Effector memory CD8-positive, alpha-beta T cell (primary cell): ENCODE results near the gene KDM7A.

ENCODE experiments used
- ATAC-seq: fragments of 150-1000 bp; cut with Tn5 transposase; replicated peaks from 2 replicates; pipeline ENCODE4 v1.10.0; 2021; ENCODE audit warnings: mild to moderate bottlenecking, moderate library complexity
- DNase-seq, 3 experiments: peaks; one replicate each; pipeline ENCODE4 v3.0.0; 2021
- H3K27ac Mint-ChIP-seq, 2 donors: one replicate each; pipeline ENCODE4 v1.8.0; 2022; ENCODE audit warnings: mild to moderate bottlenecking in 2 of 2, mixed read lengths in 2 of 2, moderate library complexity in 2 of 2
- H3K27me3 Mint-ChIP-seq, 2 donors: one replicate each; pipeline ENCODE4 v1.8.0; 2022; ENCODE audit warnings: mixed read lengths in 2 of 2
- H3K36me3 Mint-ChIP-seq: one replicate; pipeline ENCODE4 v1.8.0; 2022; ENCODE audit warnings: mild to moderate bottlenecking, moderate library complexity, mixed read lengths; ENCODE audit not compliant: insufficient read depth
- H3K4me1 Mint-ChIP-seq, 2 donors: one replicate each; pipeline ENCODE4 v1.8.0; 2022; ENCODE audit warnings: low read depth in 2 of 2, mixed read lengths in 2 of 2
- H3K4me3 Mint-ChIP-seq, 2 donors: one replicate each; pipeline ENCODE4 v1.8.0; 2022; ENCODE audit warnings: mild to moderate bottlenecking in 2 of 2, mixed read lengths in 2 of 2, moderate library complexity in 2 of 2
- H3K9me3 Mint-ChIP-seq, 2 donors: one replicate each; pipeline ENCODE4 v1.8.0; 2022; ENCODE audit warnings: mixed read lengths in 2 of 2

The KDM7A gene

GRCh38 chr7:140160308-140160707, 16.5 kb downstream of the KDM7A start:
- Mint-ChIP-seq H3K9me3 (no peaks in the 10 kb centered on the region), H3K27me3 (no peaks in the 10 kb centered on the region), H3K27ac (peak overlapping the region in 1 of 2 donors; percentile 38), H3K4me1 (peaks cover 40 to 69% of the 10 kb centered on the region in 2 donors), H3K36me3 (peaks cover 15% of the 10 kb centered on the region), H3K4me3 (no peak overlapping the region)
- DNase-seq (no peak), ATAC-seq (no peak)

- DNase-seq (no peak), ATAC-seq (no peak)
- H3K36me3 Mint-ChIP-seq = peaks cover 15% of the 10 kb centered on the region
- no peak overlapping the region for H3K27ac Mint-ChIP-seq
- no peaks in the 10 kb centered on the region for H3K9me3 Mint-ChIP-seq
- H3K27me3 Mint-ChIP-seq = no peaks in the 10 kb centered on the region
- H3K4me3 Mint-ChIP-seq = no peak overlapping the region
- peaks cover 40 to 70% of the 10 kb centered on the region in 2 donors for H3K4me1 Mint-ChIP-seq
Measured at GRCh38 chr7:140159497-140159896, 17.3 kb downstream of the KDM7A start.

- peaks cover 16% of the 10 kb centered on the region for H3K36me3 Mint-ChIP-seq
Measured at GRCh38 chr7:140156460-140157080, 20.2 kb downstream of the KDM7A start.

GRCh38 chr7:140155428-140155827, 21.4 kb downstream of the KDM7A start:
- Mint-ChIP-seq H3K36me3 (peaks cover 21% of the 10 kb centered on the region), H3K27ac (no peak overlapping the region), H3K4me1 (peaks cover 29 to 53% of the 10 kb centered on the region in 2 donors), H3K4me3 (no peak overlapping the region), H3K27me3 (no peaks in the 10 kb centered on the region), H3K9me3 (no peaks in the 10 kb centered on the region)
- DNase-seq = no peak
- no peak for ATAC-seq

More at GRCh38 chr7:140156460-140157080, 20.2 kb downstream of the KDM7A start:
- H3K9me3 Mint-ChIP-seq = no peaks in the 10 kb centered on the region
- H3K27me3 Mint-ChIP-seq = no peaks in the 10 kb centered on the region
- ATAC-seq (peak; percentile 24), DNase-seq (no peak)
- H3K4me1 Mint-ChIP-seq = peaks cover 36 to 59% of the 10 kb centered on the region in 2 donors
- H3K27ac Mint-ChIP-seq = peak overlapping the region in 1 of 2 donors; percentile 3
- H3K4me3 Mint-ChIP-seq = peak overlapping the region in 1 of 2 donors; percentile 9

GRCh38 chr7:140153666-140154161, 23.1 kb downstream of the KDM7A start:
- no peaks in the 10 kb centered on the region for H3K27me3 Mint-ChIP-seq
- DNase-seq = no peak
- peaks cover 31 to 63% of the 10 kb centered on the region in 2 donors for H3K4me1 Mint-ChIP-seq
- no peak overlapping the region for H3K27ac Mint-ChIP-seq
- H3K4me3 Mint-ChIP-seq = no peak overlapping the region
- H3K9me3 Mint-ChIP-seq = no peaks in the 10 kb centered on the region
- H3K36me3 Mint-ChIP-seq = peaks cover 19% of the 10 kb centered on the region
- ATAC-seq = no peak

- H3K36me3 Mint-ChIP-seq = peaks cover 7% of the 10 kb centered on the region
- ATAC-seq (no peak), DNase-seq (no peak)
- no peaks in the 10 kb centered on the region for H3K27me3 Mint-ChIP-seq
- H3K9me3 Mint-ChIP-seq = no peaks in the 10 kb centered on the region
- peaks cover 35 to 56% of the 10 kb centered on the region in 2 donors for H3K4me1 Mint-ChIP-seq
- H3K27ac Mint-ChIP-seq = peak overlapping the region in 1 of 2 donors; percentile 68
- H3K4me3 Mint-ChIP-seq = no peak overlapping the region
Measured at GRCh38 chr7:140146574-140146973, 30.2 kb downstream of the KDM7A start.

GRCh38 chr7:140145709-140146108, 31.1 kb downstream of the KDM7A start:
- H3K4me1 Mint-ChIP-seq = peaks cover 35 to 62% of the 10 kb centered on the region in 2 donors
- ATAC-seq (no peak), DNase-seq (no peak)
- no peaks in the 10 kb centered on the region for H3K27me3 Mint-ChIP-seq
- H3K9me3 Mint-ChIP-seq = no peaks in the 10 kb centered on the region
- H3K27ac Mint-ChIP-seq = no peak overlapping the region
- H3K4me3 Mint-ChIP-seq = no peak overlapping the region
- peaks cover under 1% of the 10 kb centered on the region for H3K36me3 Mint-ChIP-seq

- no peak overlapping the region for H3K27ac Mint-ChIP-seq
- no peaks in the 10 kb centered on the region for H3K27me3 Mint-ChIP-seq
- ATAC-seq = no peak
- DNase-seq = no peak
- no peak overlapping the region for H3K4me3 Mint-ChIP-seq
- no peaks in the 10 kb centered on the region for H3K36me3 Mint-ChIP-seq
- H3K9me3 Mint-ChIP-seq = no peaks in the 10 kb centered on the region
- peaks cover 31 to 60% of the 10 kb centered on the region in 2 donors for H3K4me1 Mint-ChIP-seq
Measured at GRCh38 chr7:140144821-140145220, 32.0 kb downstream of the KDM7A start.

GRCh38 chr7:140143997-140144396, 32.8 kb downstream of the KDM7A start:
- Mint-ChIP-seq H3K4me3 (no peak overlapping the region), H3K4me1 (peaks cover 32 to 59% of the 10 kb centered on the region in 2 donors), H3K27me3 (no peaks in the 10 kb centered on the region), H3K27ac (peak overlapping the region in 1 of 2 donors; percentile 69), H3K9me3 (no peaks in the 10 kb centered on the region), H3K36me3 (no peaks in the 10 kb centered on the region)
- DNase-seq (no peak), ATAC-seq (no peak)

GRCh38 chr7:140142031-140142430, 34.8 kb downstream of the KDM7A start:
- Mint-ChIP-seq H3K36me3 (peaks cover 9% of the 10 kb centered on the region), H3K27ac (no peak overlapping the region), H3K4me1 (peaks cover 33 to 54% of the 10 kb centered on the region in 2 donors)

GRCh38 chr7:140141256-140141655, 35.5 kb downstream of the KDM7A start:
- H3K27ac Mint-ChIP-seq = peak overlapping the region in 1 of 2 donors; percentile 28
- DNase-seq = no peak
- H3K4me3 Mint-ChIP-seq = no peak overlapping the region
- no peaks in the 10 kb centered on the region for H3K27me3 Mint-ChIP-seq
- no peak for ATAC-seq
- no peaks in the 10 kb centered on the region for H3K9me3 Mint-ChIP-seq
- peaks cover 9% of the 10 kb centered on the region for H3K36me3 Mint-ChIP-seq
- H3K4me1 Mint-ChIP-seq = peaks cover 25 to 46% of the 10 kb centered on the region in 2 donors

More at GRCh38 chr7:140142031-140142430, 34.8 kb downstream of the KDM7A start:
- ATAC-seq (no peak), DNase-seq (no peak)
- no peaks in the 10 kb centered on the region for H3K9me3 Mint-ChIP-seq
- H3K4me3 Mint-ChIP-seq = no peak overlapping the region
- no peaks in the 10 kb centered on the region for H3K27me3 Mint-ChIP-seq

GRCh38 chr7:140137078-140137477, 39.7 kb downstream of the KDM7A start:
- no peak for ATAC-seq
- Mint-ChIP-seq H3K27ac (no peak overlapping the region), H3K36me3 (peaks cover 26% of the 10 kb centered on the region), H3K4me3 (no peak overlapping the region), H3K4me1 (peaks cover 7 to 26% of the 10 kb centered on the region in 2 donors), H3K27me3 (no peaks in the 10 kb centered on the region), H3K9me3 (no peaks in the 10 kb centered on the region)
- no peak for DNase-seq

- ATAC-seq = no peak
- H3K4me3 Mint-ChIP-seq = no peak overlapping the region
- H3K9me3 Mint-ChIP-seq = no peaks in the 10 kb centered on the region
- H3K27ac Mint-ChIP-seq = no peak overlapping the region
- no peaks in the 10 kb centered on the region for H3K27me3 Mint-ChIP-seq
- H3K36me3 Mint-ChIP-seq = peaks cover 27% of the 10 kb centered on the region
- no peak for DNase-seq
- peaks cover 6 to 26% of the 10 kb centered on the region in 2 donors for H3K4me1 Mint-ChIP-seq
Measured at GRCh38 chr7:140136073-140136472, 40.7 kb downstream of the KDM7A start.

GRCh38 chr7:140134039-140134438, 42.7 kb downstream of the KDM7A start:
- no peak for DNase-seq
- no peak for ATAC-seq
- H3K9me3 Mint-ChIP-seq = no peaks in the 10 kb centered on the region
- H3K36me3 Mint-ChIP-seq = peaks cover 43% of the 10 kb centered on the region
- H3K4me1 Mint-ChIP-seq = peaks cover 3 to 12% of the 10 kb centered on the region in 2 donors
- no peak overlapping the region for H3K27ac Mint-ChIP-seq
- no peak overlapping the region for H3K4me3 Mint-ChIP-seq
- H3K27me3 Mint-ChIP-seq = no peaks in the 10 kb centered on the region
